Measurements from ENCODE around the gene SUPT4H1.

The SUPT4H1 gene

DNA sequence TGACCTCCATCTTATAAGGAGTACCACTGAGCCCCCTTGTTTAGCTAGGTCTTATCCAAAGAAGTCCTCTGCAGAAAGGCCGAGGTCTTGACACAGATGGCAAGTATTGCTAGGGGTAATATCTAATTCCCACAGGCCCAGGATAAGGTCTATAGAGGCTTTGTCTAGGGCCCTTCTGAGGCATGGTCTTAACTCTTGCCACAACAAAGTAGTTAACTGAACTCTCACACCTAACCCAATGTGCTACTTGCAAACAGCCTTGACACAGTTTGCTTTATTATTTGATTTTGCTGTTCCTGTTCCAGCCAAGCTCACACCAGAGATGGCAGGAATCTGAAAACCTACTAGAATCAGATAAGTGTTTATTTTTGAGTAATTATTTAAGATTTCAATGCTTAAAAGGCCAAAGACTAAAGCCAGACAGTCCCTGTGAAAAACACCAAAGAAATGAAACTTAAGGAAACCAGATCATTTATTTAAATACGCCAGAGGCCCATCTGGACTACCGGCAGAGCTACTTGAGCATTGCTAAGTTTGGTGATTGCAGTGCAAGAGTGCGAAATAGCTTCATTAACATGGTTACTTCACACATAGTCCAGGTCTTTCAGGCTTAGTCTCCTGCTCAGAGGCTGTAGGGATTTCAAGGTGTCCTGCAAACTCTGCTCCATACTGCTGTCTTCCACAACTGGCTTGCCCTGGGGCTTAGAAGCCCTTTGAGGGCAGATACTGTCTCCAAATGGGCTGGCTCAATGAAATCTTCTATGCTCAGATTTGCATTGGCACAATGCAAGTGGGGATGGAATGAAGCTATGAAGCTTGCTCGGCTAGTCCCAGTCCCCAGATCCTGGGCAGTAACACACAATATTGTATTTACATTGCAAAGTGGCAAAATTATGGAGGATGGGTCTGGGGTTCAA, 28.5 kb upstream of the SUPT4H1 start:
- no peak for DNase-seq (ENCODE audit: low read depth in 3 of 3)

DNA sequence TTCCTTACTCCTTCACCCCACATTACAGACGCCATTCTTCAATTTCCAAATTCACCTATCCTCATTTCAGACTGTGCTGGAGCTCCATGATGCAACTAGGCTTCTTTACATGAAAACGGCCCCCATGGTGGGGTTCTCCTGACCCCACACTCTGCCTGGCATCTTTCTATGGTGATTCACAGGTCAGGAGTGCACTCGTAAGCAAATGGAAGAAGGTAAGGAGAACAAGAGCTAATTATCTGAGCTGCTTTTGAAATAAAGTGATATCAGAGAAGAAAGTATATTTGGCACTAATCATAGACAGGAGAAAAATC, 27.5 kb upstream of the SUPT4H1 start:
- DNase-seq (ENCODE audit: low read depth in 3 of 3) = no peak

DNA sequence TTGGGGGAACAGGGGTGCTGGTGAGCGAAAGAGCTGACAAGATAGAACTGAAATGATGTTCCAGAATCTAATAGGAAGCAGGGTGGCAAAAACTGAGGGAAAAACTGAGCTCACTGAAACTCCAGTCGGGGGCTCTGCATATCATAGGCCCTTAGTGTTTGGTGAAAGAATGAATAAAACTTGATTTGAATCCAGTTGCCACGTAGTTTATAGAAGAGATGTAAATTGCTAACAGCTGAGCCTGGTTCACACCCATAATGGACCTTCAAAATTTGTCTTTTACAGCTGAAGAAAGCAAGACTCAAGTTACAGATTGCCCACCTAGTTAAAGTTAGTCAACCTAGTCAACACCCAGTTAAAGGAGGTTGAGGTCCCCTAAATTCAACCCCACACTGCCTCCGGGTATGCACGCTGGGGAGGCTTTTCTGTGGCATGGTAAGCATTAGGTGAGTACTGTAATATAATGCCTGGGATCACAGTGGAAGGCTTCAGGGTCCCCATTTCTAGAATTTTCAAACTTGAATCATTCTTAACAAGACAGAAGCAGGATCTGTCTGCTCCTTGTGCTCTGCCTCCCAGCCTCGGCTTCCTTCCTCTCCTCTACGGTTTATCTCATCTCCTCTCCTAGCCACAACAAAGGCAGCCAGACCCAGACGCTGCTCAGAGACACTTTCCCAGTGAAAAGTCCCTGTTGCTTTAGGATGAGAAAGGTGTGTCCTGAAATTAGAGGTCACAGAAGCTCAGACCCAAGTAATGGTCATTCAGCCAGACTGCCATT, 26.9 kb upstream of the SUPT4H1 start:
- no peak for DNase-seq (ENCODE audit: low read depth in 3 of 3)

DNA sequence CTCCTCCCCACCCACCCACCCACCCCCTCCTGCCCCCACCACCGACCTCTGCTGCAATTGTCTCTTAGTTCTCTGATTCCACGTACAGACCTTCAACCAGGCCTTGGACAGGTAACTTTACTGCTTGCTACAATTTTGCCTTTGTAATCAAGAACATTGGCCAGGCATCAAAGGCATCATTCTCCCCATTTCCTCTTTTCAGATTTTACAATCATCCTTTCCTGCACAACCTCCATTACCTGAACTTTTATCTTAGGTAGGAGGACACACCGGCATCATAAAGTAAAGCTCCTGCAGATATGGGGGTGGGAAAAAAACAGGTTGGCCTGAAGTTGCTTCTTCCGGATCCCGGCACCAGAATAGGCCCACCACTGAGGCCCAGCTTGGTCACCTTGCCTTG, 25.7 kb upstream of the SUPT4H1 start:
- no peak for DNase-seq (ENCODE audit: low read depth in 3 of 3)

DNA sequence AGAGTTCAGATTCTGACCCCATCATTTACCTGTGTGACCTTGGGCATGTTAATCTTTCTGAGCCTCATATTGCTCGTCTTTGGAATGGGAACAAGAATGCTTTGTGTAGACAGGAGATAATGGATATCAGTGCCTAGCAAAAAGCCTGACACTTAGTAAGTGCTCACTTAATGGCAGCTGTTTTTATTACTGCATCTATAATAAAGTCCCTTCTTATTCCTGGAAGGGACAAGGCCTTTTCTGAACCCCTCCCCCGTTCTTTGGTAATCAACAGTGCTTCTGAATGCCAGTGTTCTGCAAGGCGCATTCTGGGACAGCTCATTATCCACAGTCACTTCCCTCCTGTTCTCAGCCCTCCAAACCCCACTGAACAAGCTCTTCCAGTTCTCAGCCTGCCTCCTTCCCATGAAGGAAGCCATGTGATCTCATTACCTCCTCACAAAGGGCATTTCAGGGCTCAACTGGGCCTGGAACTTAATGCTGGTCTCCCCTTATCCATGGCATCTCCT, 25.1 kb upstream of the SUPT4H1 start:
- DNase-seq (ENCODE audit: low read depth in 3 of 3) = no peak

DNA sequence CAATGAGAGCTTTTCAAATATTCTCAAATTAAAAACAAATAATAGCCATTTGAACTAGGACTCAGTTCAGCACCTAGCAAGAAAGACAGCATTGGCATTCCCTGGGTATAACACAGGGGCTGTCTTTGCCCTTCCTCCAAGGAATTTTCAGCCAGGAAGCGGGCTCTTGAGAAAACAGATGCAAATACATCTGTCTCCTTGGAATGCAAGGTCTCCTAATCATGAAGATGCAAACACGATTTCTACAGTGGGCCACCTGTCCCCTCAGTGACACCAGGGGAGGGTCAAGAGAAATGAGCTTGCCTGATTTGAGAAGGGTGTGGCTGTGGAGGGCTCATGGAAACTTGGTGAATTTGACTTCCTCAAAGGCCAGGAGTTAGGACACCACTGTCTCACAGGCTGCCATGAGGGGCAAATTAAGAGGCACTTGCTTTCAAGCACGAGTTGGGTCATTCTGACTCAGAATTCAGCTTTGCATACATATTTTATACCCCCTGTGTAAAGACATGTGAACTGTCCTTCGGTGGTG, 24.5 kb upstream of the SUPT4H1 start:
- DNase-seq (ENCODE audit: low read depth in 3 of 3) = no peak

DNA sequence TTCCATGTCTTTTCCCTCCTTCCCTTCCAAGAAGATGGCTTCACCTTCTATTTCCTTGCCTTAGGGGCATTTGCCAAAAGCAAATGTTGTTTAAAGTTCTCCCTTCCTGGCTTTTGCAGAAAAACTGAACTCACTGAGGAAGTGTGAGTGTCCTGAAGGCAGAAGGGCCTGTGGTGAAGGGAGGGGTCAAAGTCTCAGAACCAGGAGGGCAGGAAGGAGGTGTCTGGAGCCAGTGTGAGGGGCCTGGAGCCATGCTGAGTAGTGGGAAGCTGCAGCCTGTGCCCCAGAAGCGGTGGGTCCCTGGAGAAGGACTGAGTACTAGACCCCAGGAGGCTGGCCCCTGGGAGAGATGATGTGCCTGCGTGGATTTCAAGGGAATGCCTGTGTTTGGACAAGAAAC, 23.8 kb upstream of the SUPT4H1 start:
- DNase-seq (ENCODE audit: low read depth in 3 of 3) = no peak

DNA sequence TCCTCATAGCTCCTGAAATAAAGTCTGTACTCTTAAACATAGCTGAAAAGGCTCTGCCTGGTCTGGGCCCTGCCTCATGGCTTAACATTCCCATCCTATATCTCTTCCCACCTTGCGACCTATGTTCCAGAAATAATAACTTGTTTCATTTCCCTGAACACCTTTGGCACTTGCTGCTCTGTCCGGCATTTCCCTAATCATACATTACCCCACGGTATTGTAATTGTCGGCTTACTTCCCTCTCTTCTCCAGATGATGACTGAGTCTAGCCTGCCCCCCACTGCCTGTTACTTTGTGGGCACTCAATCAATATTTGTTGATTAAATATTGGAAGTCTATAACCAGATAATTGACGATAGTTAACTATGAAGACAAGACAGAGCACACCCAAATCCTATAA, 23.3 kb upstream of the SUPT4H1 start:
- no peak for DNase-seq (ENCODE audit: low read depth in 3 of 3)

DNA sequence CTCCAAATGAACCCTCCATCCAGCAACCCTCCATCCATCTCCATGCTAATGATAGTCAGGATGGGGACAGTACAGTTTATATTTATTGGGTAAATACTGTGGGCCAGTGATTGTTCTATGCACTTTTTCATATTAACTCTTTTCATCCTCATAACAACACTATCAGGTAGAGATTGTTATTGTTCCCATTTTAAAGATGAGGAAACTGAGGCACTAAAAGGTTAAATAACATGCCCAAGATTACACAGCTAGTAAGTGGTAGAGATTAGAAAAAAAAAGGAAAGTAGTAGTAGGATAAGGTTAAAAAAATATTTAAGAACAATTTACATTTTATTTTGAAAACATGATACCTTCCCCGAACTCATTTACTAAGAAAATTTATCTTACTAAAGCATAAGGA, 21.9 kb upstream of the SUPT4H1 start:
- DNase-seq (ENCODE audit: low read depth in 3 of 3) = no peak

DNA sequence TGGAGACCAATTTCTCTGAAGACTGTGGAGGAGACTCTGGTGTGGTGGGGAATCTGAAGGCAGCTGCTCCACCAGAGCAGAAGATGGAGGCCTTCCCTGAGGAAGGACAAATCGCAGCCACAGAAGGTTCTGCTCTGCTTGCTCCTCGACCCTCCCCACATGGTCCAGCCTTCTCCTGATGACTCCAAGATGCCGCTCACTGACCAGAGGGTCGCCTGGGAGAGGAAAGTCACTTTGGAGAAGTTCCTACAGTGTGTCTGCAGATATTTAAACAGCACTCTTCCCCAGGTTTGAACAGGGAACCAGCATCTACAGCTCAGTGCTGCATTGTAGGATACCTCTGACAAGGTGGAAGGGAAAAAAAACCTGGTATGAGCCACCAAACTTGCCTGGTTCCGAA, 21.0 kb upstream of the SUPT4H1 start:
- DNase-seq (ENCODE audit: low read depth in 3 of 3) = no peak

DNA sequence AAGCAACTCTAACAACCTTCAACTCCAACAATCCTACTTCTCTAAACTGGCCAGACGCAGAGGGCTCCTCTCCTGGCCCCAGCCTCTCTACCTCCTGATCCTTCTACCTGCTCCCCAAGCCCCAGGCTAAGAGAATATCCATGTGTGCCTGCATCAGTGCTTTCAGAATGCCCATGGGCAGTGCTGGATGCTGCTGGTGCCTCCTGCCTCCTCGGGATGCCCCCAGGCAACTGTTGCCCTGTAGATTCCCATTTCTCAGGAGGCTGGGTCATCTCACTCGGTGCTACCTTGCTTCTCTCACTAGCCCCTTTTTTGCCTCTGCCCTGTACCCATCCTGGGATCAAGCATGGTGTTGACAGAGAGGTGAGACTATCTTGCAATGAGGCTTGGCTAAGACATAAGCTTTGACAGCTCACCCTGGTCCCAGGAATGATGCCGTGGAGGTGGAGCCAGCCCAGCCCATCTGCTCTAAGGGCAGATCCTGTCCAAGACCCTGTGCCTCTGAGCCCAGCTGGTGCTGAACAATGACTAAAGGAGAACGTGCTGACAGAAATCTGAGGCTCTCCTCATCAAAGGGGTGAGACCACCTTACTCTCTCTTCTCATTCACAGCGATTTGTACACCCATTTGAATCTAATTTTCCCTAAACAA, 19.4 kb upstream of the SUPT4H1 start:
- DNase-seq (ENCODE audit: low read depth in 3 of 3) = no peak

DNA sequence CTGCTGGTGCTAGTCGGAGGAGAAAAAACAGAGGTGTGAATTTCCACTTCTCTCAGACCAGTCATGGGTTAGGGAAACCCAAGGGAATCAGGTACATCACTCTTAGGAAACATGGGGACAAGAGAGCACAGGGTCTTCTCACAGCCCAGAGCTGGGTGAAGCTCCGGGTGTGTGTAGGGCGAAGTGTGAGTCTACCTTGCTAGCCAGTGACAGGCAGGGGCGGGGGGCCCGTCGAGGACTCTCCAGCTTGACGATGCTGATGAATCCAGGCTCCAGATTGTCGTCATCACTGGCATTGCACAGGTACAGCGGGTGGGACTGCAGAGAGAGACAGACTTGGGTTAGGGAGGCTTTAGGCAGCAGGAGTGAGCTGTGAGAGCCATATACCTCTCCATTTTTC, 18.7 kb upstream of the SUPT4H1 start:
- no peak for DNase-seq (ENCODE audit: low read depth in 3 of 3)

DNA sequence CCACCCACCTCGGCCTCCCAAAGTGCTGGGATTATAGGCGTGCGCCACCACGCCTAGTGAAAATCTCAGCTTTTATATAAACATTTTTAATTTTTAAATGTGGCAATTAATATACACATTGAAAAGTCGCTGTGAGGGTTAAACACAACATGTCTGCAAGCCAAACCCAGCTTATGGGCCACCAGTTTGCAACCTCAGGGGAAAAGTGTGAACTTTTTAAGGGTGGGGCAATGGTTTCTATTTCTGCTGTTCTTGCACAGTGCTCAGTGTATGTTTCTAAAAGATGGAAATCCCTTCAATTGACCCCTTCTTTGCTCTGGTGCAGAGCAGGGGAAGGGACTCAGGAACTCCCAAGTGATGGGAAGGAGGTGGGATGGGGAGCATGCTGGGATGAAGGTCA, 18.3 kb upstream of the SUPT4H1 start:
- no peak for DNase-seq (ENCODE audit: low read depth in 3 of 3)

DNA sequence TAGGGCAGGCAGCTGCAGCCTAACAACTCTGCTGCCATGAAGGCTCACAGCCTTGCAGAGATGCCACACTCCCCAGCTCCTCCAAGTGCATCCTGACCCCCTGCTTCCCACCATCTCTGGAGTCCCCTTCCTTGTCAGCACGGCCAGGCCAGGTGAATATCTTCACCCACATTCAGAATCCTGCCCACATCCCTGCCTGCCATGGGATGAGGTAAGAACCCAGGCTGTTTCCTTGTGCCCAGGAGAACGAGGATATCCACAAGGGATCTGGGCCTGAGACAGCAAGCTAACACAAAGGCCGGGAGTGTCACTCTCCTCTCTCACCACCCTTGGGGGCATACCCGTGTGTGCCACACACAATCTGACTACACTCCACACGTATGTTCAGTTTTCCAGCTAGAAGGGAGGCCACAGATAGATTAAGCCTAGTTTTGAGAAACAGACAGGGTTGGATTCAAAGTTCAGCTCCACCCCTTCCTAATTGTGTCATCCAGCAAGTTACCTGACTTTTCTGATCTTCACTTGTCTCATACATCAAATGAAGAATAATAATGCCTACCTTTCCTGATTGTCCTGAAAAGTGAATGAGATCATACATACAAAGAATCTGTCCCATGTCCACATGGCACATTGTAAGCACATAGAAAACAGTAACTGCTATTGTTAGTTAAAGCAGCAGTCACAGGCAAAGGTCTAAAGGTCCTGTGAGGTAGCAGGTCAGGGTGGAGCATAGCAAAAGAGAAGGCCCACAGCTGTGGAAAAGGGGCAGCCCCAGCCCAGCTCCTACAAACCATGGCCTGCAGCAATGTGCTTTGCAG, 17.4 kb upstream of the SUPT4H1 start:
- no peak for DNase-seq (ENCODE audit: low read depth in 3 of 3)

DNA sequence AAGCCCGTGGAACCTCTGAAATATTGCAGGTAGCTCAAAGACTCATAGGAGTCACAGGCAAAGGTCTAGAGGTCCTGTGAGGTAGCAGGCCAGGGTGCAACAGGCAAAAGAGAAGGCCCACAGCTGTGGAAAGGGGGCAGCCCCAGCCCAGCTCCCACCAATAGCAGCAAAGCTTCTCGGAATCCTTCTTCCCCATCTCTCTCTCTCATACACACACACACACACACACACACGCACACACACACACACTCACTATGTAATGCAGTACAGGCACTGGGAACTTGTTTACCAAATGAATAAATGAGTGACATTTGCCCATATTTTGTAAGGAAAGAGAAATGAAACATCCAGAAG, 16.8 kb upstream of the SUPT4H1 start:
- DNase-seq (ENCODE audit: low read depth in 3 of 3) = no peak

DNA sequence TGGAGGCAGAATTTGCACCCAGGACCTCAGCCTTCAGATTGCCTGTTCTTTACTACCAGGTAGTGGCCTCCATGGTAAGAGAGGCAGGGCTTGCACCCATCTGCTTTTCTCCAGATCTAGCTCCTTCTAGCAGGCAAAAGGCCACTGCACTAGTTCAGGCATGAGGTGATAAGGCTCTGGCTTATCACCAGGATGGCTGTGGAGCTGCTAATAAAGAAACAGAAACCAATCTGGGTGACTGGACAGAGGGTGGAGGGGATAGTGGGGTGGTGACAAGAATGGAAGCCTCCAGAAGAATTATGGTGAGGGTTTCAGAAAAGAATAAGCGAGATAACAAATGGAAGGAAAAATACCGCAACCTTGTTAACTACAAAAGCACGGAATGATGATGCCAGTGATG, 15.5 kb upstream of the SUPT4H1 start:
- no peak for DNase-seq (ENCODE audit: low read depth in 3 of 3)

DNA sequence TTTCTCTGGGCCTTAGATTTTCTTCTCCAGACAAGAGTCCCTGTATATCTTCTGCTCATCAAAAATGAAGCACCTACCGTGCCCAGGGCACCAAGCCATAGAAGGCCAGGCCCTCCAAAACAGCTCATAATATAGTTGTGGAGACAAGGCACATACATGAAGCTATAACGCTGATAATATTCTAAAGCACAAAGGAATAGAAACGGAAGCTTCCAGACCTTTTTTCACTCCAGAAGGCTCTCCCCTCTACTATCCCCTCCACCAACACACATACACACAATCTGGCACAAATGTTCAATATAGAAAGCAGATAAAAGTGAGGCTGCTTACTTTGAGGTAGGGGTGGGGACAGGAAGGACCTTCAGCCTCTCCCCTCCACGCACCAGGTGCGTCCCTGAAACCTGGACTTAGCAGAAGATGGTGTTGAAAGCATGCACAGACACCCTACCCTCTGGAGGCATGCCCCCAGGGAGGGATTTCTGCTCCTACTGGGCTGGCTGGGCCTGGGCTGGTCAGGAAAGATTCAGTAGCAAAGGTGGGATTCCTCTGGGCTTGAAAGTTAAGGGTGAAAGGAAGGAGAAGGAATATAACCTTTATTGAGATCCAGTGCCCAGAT, 14.1 kb upstream of the SUPT4H1 start:
- DNase-seq (ENCODE audit: low read depth in 3 of 3) = no peak

DNA sequence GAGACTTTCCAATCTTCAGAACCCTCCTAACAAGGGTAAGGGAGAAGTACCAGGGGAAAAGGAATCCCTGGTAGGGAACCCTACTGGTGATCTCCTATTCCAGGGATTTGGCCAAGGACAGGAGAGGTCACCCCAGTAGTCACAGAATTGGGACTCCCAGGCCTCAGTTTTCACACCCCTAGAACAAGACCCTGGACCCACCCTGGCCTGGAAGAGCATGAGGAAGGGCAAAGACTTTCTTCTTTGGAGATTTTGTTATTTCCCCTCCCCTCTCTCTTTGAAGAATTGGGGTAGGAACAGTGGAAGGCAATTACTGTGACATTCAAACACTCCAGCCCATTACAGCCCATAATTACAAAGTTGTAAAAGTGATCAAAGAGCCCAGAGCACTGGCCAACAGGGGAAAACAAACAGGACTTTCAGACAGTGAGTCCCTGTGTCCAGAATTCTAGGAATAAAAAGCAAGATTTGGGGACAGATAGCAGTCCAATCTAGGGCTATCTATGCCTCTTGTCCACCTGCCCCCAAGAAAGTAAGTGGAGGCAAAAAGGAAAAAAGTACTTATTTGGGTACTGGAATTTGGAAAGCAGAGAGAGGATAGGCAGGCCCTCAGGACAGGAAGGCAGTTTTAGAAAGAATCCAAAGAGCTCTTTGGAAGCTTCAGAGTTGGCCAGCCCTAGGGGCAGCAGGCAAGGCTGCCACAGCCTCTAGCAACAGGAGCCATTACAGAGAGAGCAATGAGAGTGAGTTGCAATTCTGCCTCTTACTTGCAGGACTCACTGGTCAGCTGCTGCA, 13.4 kb upstream of the SUPT4H1 start:
- DNase-seq (ENCODE audit: low read depth in 3 of 3) = no peak

DNA sequence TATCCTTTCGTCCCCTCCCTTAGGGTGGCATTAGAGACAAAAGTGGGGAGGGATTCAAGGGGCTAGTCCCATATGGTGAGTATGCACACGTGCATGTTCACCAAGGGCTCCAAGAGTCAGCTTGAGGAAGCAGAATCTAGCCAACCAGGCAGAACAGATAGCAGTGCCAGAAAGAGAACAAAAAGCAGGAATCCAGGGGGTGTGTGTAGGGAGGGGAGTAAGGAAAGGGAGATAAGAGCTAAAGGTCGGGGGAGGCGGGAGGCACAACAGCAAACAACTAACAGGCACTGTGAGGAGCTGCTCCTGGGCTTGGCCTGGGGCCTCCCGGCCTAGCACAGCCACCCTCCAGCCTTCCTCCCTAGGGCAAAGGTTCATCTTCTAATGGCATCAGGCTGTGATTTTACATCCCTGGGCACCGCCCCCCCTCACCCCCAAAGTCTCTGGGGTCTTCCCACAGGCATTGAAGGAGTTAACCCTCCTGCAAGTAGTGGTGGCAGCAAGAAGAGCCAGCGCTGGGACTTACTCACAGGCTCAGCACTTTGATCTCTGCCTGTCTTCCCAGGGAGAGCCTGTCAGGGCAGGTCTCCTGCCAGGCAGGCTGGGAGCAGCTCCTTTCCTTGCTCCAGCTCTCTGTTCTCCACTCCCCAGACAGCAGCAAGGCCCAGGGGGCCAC, 12.4 kb upstream of the SUPT4H1 start:
- no peak for DNase-seq (ENCODE audit: low read depth in 3 of 3)

All from stimulated activated CD4-positive, alpha-beta T cell treated with anti-CD3 and anti-CD28 coated beads, TNF-alpha, amount 100 ng/mL, for 48 hours (primary cell).